ENCODE results near the gene TMOD1. TPM values are rescaled to one million over a fixed set of nuclear protein-coding genes. Genes with fewer than 3 reads are reported as not detected.

TMOD1 gene
- total RNA-seq, 2 experiments from 2014 or later: not detected

DNA sequence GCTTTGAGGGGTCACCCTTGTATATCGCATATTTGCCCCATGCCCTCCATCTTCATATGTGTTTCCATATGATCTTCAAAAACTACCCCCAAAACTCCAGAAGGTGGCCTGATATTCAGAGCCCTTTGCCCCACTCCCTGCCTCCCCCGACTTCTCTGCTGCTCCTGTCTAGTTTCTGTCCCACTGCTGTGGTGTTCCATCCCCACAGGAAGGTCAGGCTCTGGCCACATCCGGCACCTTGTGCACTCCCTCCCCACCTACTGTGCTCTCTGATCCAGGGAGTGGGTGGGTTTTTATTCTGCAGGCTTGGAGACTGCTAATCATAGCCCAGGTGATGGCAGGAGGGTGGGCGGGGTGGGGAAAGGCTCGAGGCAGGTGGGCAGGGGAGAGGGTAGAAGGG lies 52.4 kb downstream of the TMOD1 start:
- Histone ChIP-seq H3K79me2 (ENCODE audit: insufficient read depth, low read depth, low read length) (no peaks in the 10 kb centered on the region), H3K4me2 (ENCODE audit: low read length) (no peak overlapping the region), H4K20me1 (ENCODE audit: insufficient read depth, low read length) (no peaks in the 10 kb centered on the region), H3K36me3 (ENCODE audit: insufficient read depth, low read length) (no peaks in the 10 kb centered on the region), H3K4me1 (ENCODE audit: insufficient read depth, low read length, poor library complexity, severe bottlenecking) (no peaks in the 10 kb centered on the region), H3K9me3 (ENCODE audit: low read length) (no peaks in the 10 kb centered on the region), H2AFZ (ENCODE audit: low read length) (no peak overlapping the region), H3K9me2 (ENCODE audit: insufficient read depth, low read length) (no peaks in the 10 kb centered on the region), H3K4me3 (ENCODE audit: low read depth, low read length, poor library complexity, severe bottlenecking) (no peak overlapping the region), H3K27ac (ENCODE audit: low read depth, low read length, poor library complexity, severe bottlenecking) (no peak overlapping the region)
- TF ChIP-seq, protein P1, sequence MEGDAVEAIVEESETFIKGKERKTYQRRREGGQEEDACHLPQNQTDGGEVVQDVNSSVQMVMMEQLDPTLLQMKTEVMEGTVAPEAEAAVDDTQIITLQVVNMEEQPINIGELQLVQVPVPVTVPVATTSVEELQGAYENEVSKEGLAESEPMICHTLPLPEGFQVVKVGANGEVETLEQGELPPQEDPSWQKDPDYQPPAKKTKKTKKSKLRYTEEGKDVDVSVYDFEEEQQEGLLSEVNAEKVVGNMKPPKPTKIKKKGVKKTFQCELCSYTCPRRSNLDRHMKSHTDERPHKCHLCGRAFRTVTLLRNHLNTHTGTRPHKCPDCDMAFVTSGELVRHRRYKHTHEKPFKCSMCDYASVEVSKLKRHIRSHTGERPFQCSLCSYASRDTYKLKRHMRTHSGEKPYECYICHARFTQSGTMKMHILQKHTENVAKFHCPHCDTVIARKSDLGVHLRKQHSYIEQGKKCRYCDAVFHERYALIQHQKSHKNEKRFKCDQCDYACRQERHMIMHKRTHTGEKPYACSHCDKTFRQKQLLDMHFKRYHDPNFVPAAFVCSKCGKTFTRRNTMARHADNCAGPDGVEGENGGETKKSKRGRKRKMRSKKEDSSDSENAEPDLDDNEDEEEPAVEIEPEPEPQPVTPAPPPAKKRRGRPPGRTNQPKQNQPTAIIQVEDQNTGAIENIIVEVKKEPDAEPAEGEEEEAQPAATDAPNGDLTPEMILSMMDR (conservative IDR thresholded peaks at IDR 0.05; ENCODE audit: low read length): no peak
- TF ChIP-seq EZH2phosphoT487 (IDR thresholded peaks at IDR 0.05; ENCODE audit: borderline replicate concordance, low read depth, low read length): no peak
- POLR2A ChIA-PET: no interaction called here
- intact Hi-C loops (cut with micrococcal nuclease; ENCODE audit: unreplicated experiment): no loop called here
- BruUV-seq (replicated peaks): no TSS peak
- DNase-seq (ENCODE audit: low spot score): no peak
- CTCF ChIA-PET (ENCODE audit: unreplicated experiment): no interaction called here

DNA sequence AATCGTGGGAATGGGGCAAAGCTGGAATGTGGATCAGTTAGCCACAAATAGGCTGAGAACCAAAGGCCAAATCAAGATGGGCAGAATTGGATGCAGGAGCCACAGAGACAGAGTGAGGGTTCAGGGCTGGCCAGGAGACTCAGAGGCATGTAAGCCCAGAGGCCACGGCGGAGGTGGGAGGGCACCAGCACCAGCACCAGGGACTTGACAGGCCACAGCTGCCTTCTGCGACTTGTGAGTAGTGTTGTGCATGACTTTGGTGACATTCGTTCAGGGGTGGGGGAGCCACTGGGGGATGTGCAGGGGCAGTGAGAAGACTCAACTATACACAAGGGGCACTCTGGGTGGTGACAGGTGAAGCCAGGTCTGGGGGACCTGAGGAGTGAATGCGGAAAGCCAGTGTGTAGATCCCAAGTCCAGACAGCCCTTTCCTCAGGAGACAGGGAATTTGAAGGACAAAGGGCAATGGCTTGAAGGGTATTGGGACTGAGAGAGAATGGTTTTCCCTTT lies 53.2 kb downstream of the TMOD1 start:
- no peaks in the 10 kb centered on the region for H3K36me3 ChIP-seq (ENCODE audit: insufficient read depth, low read length)
- no peaks in the 10 kb centered on the region for H3K79me2 ChIP-seq (ENCODE audit: insufficient read depth, low read depth, low read length)
- no peaks in the 10 kb centered on the region for H3K9me3 ChIP-seq (ENCODE audit: low read length)
- no peaks in the 10 kb centered on the region for H4K20me1 ChIP-seq (ENCODE audit: insufficient read depth, low read length)
- H2AFZ ChIP-seq (ENCODE audit: low read length): no peak overlapping the region
- POLR2A ChIA-PET: no interaction called here
- CTCF ChIA-PET (ENCODE audit: unreplicated experiment): no interaction called here
- DNase-seq (ENCODE audit: low spot score): no peak
- BruUV-seq (replicated peaks): no TSS peak
- no peak overlapping the region for H3K27ac ChIP-seq (ENCODE audit: low read depth, low read length, poor library complexity, severe bottlenecking)
- no peaks in the 10 kb centered on the region for H3K9me2 ChIP-seq (ENCODE audit: insufficient read depth, low read length)
- intact Hi-C loops (cut with micrococcal nuclease; ENCODE audit: unreplicated experiment): no loop called here
- H3K4me1 ChIP-seq (ENCODE audit: insufficient read depth, low read length, poor library complexity, severe bottlenecking): no peaks in the 10 kb centered on the region
- H3K4me2 ChIP-seq (ENCODE audit: low read length): no peak overlapping the region
- no peak for TF ChIP-seq EZH2phosphoT487 (IDR thresholded peaks at IDR 0.05; ENCODE audit: borderline replicate concordance, low read depth, low read length)
- TF ChIP-seq, protein P1 (conservative IDR thresholded peaks at IDR 0.05; ENCODE audit: low read length): no peak
- no peak overlapping the region for H3K4me3 ChIP-seq (ENCODE audit: low read depth, low read length, poor library complexity, severe bottlenecking)

DNA sequence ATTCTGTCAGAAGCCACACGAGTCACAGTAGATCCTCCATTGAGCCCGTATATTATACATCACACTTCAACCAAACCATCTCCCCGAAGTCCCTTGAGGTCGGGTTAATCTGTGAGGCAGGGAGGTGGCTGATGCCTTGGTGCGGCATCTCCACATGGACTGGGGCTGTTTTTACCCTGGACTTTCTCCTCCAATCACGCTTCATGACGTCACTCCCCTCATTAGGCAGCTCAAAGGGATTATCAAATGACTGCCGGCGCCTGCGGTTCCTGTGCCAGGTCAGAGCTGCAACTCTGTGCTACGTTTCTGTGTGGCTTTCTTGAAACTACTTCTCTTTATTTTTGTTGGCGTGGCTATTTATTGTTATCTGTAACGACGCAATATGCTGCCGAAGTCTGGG lies 53.7 kb downstream of the TMOD1 start:
- H4K20me1 ChIP-seq (ENCODE audit: insufficient read depth, low read length): no peaks in the 10 kb centered on the region
- no TSS peak for BruUV-seq (replicated peaks)
- no peaks in the 10 kb centered on the region for H3K9me2 ChIP-seq (ENCODE audit: insufficient read depth, low read length)
- H3K27ac ChIP-seq (ENCODE audit: low read depth, low read length, poor library complexity, severe bottlenecking): no peak overlapping the region
- TF ChIP-seq, protein P1 (conservative IDR thresholded peaks at IDR 0.05; ENCODE audit: low read length): no peak
- TF ChIP-seq EZH2phosphoT487 (IDR thresholded peaks at IDR 0.05; ENCODE audit: borderline replicate concordance, low read depth, low read length): no peak
- no peaks in the 10 kb centered on the region for H3K79me2 ChIP-seq (ENCODE audit: insufficient read depth, low read depth, low read length)
- intact Hi-C loops (cut with micrococcal nuclease; ENCODE audit: unreplicated experiment): no loop called here
- H3K4me3 ChIP-seq (ENCODE audit: low read depth, low read length, poor library complexity, severe bottlenecking): no peak overlapping the region
- H3K4me2 ChIP-seq (ENCODE audit: low read length): no peak overlapping the region
- no peaks in the 10 kb centered on the region for H3K9me3 ChIP-seq (ENCODE audit: low read length)
- H2AFZ ChIP-seq (ENCODE audit: low read length): no peak overlapping the region
- DNase-seq (ENCODE audit: low spot score): no peak
- H3K36me3 ChIP-seq (ENCODE audit: insufficient read depth, low read length): no peaks in the 10 kb centered on the region
- H3K4me1 ChIP-seq (ENCODE audit: insufficient read depth, low read length, poor library complexity, severe bottlenecking): no peaks in the 10 kb centered on the region
- ChIA-PET POLR2A (no interaction called here), CTCF (ENCODE audit: unreplicated experiment) (no interaction called here)

Measured in OCI-LY7 (cell line).